Measurements from ENCODE around the gene GJC2. TPM values are rescaled to one million over a fixed set of nuclear protein-coding genes. Genes with fewer than 3 reads are reported as not detected.

Gene GJC2
- total and polyA plus RNA-seq, 2 donors (not counting 3 experiments of a cell fraction or from before 2014, with no cell fraction given), result 0.58 to 1.2 TPM

GRCh38 chr1:228182296-228183030, 32.7 kb downstream of the GJC2 start:
- FAIRE-seq (no peak), DNase-seq (ENCODE audit: low read depth, low spot score) (no peak)
- Histone ChIP-seq H2AFZ (ENCODE audit: low read depth, low read length) (no peak overlapping the region), H3K79me2 (ENCODE audit: control insufficient read depth, insufficient read depth, low read length) (no peaks in the 10 kb centered on the region), H3K4me2 (ENCODE audit: insufficient read depth, low read length) (no peak overlapping the region), H3K9me3 (replicated peaks; ENCODE audit: control insufficient read depth, insufficient read depth, low read length) (no peaks in the 10 kb centered on the region), H3K27me3 (ENCODE audit: control insufficient read depth in 2 of 2, insufficient read depth in 2 of 2, low read length in 2 of 2) (no peaks in the 10 kb centered on the region), H3K4me3 (replicated peaks in 1 of 3; ENCODE audit: insufficient read depth in 1 of 3, low read depth in 1 of 3, low read length in 3 of 3) (no peak overlapping the region), H3K9me1 (replicated peaks; ENCODE audit: control insufficient read depth, extremely low read depth, insufficient read depth, low read length) (no peaks in the 10 kb centered on the region), H4K20me1 (replicated peaks; ENCODE audit: control insufficient read depth, extremely low read depth, insufficient read depth, low read length) (no peaks in the 10 kb centered on the region), H3K9ac (replicated peaks; ENCODE audit: extremely low read depth, insufficient read depth, low read length) (no peak overlapping the region), H3K4me1 (ENCODE audit: control insufficient read depth, extremely low read depth, insufficient read depth, low read length) (no peaks in the 10 kb centered on the region), H3K36me3 (ENCODE audit: control insufficient read depth in 2 of 2, extremely low read depth in 1 of 2, insufficient read depth in 2 of 2, low read length in 2 of 2) (no peaks in the 10 kb centered on the region), H3K27ac (ENCODE audit: insufficient read depth, low read depth, low read length) (no peak overlapping the region)
- BruUV-seq (replicated peaks), result no TSS peak
- TF ChIP-seq CTCF (IDR thresholded peaks at IDR 0.05; ENCODE audit: extremely low read depth in 1 of 2, insufficient read depth in 1 of 2, low read depth in 1 of 2, low read length in 2 of 2) (no peak), POLR2AphosphoS5 (IDR thresholded peaks at IDR 0.05; ENCODE audit: insufficient read depth, low read depth, low read length) (no peak), GATA2 (IDR thresholded peaks at IDR 0.05; ENCODE audit: insufficient read depth, insufficient read length, low read depth, low read length) (no peak), FOS (IDR thresholded peaks at IDR 0.05; ENCODE audit: borderline replicate concordance, insufficient read depth, low read length) (no peak), EZH2 (IDR thresholded peaks at IDR 0.05; ENCODE audit: borderline replicate concordance, low read depth, low read length, severe bottlenecking) (no peak), MAX (IDR thresholded peaks at IDR 0.05; ENCODE audit: insufficient read depth, insufficient read length) (no peak), JUN (IDR thresholded peaks at IDR 0.05; ENCODE audit: borderline replicate concordance, insufficient read depth, insufficient read length, low read depth) (no peak), POLR2A (IDR thresholded peaks at IDR 0.05; ENCODE audit: low read depth, low read length) (no peak), MYC (IDR thresholded peaks at IDR 0.05; ENCODE audit: low read depth, low read length) (no peak)
- intact Hi-C loops (cut with micrococcal nuclease) (no loop called here), dilution Hi-C loops (cut with MboI; ENCODE audit: extremely low pct_ligation_motif_present, low sequenced_read_pairs) (loop anchor here (10.0 kb wide), 1 partner anchor 58 kb away; no protein-coding TSS in a partner anchor)
- ChIA-PET POLR2A (no interaction called here), CTCF (no interaction called here)

Measured in endothelial cell of umbilical vein (primary cell).